GM19043 (cell line): ENCODE measurements around the gene IKZF2.

Experiments used
- ATAC-seq: cut with Tn5 transposase; IDR thresholded peaks from one replicate; pipeline ENCODE4 v1.9.1; 2021; ENCODE audit warnings: low read depth; ENCODE audit not compliant: unreplicated experiment

Gene IKZF2

DNA sequence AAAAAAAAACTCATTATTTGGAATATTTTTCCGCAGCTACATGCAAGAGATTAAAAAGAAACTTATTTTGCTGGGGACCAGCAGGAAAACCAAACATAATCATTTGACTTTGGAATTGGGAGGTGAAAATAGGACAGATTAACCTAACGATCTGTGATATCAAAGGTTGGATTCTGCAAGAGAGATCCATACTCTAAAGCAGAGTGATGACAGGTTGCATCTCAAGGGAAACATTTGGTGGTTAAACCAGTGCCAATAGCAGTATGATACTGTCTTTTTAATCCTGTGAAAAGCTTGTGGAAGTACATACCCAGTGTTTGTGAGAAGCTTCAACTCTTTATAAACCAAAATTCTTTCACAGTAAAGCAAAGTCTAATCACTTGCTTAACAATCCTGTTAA is 5.3 kb upstream of the IKZF2 start:
- ATAC-seq = no peak

DNA sequence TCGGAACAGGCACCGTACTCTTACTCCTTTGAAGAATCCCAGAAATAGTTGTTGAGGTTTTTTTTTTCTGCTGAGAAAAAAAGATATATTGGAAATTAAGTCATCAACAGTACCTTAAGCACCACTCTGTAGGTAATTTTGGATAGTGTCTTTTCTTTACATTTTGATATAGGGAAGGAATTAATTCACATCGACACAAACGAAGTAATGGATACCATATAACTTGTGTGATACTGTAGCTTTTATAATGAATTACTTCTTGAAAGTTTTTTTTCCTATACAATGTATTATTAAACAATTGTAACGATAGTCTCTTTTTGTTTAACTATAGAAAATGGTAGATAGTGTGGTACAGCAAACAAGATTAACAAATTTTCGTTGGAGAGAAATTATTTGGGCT is 1.5 kb upstream of the IKZF2 start:
- ATAC-seq = no peak

DNA sequence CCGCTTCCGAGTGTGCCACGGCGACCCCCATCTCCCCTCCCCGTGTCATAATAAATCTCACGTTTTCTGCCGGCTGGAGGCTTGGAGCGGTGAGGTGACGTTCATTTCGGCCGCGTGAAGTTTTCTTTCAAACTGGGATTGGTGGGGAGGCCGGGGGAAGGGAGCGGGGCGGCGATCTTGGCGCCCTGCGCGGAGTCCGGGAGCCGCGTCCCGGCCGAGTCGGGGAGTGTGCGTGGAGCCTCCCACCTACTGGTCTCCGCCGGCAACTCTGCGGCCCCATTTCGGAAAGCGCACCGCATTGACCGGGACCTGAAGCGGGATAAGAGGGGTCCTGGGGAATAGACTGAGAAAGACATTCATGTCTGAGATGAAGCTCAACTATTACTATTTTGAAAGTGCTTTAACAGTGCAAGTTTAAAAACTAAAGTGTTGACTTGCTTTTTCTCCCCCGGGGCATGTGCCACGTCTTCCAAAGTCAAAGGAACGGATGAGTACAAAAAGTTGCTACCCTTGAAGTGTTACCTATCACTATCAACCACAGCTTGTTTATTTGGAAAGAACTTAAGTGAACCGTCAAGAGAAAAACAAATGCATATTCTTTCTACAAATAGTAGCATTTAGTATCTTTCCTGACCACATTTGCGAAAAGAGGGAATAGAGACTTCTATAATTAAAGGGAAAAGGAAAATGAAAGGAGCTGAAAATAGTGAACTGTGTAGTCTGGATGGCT is 818 bp upstream of the IKZF2 start:
- peak; percentile 11 for ATAC-seq

DNA sequence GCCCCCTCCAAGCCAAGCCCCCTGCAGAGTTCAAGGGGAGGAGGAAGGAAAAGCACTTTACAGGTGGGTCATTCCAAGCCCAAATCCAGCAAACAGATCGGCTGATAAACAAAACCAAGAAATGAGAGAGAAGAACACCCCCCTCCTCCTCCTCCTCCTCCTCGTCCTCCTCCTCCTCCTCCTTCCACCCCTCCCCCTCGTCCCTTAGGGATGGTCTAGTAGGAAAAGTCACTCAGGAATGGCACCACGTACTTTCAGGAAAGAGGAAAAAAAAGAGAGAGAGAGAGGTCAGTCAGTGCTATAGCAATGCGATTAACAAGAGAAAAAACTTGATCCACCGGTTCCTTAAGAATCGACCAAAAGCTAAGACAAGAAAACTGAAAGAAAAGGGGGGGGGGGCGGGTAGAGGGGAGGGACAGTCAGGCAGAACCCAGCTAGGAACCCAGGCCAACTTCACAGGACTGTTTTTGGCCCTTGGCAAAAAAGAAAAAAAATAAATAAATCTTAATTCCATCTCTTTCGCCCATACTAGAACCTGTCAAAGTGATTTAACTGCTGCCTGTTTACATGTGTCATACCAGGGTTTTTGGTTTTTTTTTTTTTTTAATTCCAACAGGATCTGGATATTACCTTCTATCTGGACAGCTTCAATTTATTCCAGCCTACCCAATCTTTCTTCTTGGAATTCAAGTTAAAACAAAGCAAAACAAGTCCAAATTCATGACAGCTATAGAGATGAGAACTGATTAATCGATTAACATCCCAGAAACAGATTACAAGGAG is 906 bp downstream of the IKZF2 start:
- no peak for ATAC-seq

DNA sequence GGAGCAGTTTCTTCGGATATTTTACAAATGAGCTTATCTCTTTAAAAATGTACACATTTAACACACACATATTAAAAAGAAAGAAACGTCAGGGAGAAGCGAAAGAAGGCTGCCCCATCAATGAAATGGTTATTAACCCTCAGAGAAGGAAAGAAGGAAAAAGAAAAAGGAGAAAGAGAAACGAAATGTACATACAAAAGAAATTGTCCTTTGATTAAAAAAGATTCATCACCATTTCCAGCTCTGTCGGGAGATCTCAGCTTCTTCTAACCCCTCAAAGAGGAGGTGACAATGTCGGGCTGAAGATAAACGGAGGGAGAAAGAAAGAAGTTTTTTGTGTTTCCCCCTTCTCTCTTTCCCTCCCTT is 1.5 kb downstream of the IKZF2 start:
- ATAC-seq = no peak

DNA sequence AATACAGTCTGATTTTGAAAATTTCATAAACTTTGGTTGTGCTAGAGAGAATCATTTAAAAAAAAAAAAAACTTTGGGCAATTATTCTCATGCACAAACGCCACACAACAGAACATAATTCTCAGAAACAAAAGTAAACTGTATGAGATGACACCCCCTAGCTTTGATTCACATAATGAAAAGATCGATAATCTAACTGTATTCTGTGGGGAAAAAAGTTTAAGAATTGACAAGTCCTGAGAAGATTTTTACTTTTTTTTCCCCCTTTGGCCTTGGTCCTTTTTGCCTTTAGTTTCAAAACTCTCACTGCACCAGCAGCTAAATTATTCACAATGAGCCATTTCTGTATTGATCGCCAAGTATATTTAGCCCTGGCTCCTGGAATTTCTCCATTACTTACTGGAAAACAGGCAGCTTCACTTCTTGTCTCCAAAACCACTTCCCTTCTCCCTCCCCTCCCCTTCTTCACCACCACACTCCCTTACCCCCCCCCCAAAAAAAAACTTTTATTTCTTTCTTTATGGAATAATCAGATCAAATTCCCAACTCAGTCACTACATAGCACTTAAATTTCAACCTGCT is 2.0 kb downstream of the IKZF2 start:
- ATAC-seq = no peak

DNA sequence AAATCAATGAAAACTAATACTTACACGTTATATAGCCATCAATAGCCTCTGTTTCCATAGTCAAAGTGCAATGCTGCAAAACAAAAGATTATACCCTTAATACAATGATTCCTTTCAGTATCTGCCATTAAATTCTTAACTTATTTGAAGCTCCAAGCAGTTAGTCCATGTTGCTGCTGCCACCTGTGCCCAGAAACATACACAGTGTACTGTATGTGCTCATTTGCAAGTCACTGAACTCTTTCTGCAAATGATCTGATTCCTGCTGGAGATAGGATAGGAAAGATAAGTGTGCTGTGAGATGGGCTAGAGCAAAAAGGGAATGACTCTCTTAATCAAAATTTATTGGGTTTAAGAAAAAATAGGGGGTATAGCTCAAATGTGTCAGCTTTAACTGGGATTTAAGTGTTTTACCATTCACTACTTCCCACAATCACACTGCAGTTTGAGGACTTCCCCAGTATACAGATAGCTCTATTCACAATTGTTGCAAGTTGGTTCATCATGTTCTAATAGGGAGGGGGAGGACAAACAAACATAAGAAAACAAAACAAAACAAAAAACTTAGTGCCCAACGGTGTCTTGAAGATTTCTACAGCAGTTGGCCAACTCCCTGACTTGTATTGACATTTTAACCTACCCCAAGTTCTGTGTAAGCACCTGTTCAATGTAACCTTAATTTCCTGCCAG is 2.7 kb downstream of the IKZF2 start:
- no peak for ATAC-seq

DNA sequence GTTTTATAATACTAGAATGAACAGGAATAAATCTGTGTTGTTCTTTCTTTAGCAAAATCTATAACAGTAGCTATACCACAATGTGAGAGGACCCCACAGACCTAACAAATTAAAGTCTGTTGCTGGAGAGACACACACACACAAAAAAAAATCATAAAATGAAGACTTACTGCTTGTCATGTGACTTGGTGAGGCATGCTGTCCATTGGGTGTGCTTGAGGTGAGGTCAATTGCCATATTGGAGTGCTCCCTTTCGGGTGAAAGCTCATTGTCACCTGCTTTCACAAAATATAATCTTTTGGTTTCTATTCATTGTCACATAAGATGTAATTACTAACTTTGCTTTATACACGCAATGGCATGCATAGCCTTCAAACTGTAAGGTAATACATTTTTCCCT is 3.9 kb downstream of the IKZF2 start:
- ATAC-seq = no peak

DNA sequence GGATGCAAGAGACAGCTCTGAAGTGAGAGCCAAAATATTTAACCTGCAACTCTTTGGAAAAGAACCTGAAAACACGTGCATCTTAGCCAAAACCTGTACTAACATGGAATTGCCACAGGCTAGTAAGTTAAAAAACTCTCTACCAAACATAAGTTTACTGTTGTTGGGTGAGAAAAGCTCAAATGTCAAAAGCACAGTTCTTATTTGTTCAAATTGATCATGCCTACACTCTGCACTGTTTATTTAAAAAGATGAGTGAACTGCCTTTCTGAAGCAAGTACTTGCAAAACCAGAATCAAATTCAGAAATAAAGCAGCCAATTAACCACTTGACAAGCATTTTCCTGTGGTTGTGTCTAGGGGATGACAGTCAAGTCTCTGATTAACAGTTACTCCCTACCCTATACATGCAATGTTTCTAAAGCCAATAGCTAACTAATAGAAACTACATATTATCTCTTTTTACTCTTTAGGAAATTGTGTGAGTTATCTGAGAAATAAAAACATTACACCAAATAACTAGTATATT is 5.6 kb downstream of the IKZF2 start:
- no peak for ATAC-seq

DNA sequence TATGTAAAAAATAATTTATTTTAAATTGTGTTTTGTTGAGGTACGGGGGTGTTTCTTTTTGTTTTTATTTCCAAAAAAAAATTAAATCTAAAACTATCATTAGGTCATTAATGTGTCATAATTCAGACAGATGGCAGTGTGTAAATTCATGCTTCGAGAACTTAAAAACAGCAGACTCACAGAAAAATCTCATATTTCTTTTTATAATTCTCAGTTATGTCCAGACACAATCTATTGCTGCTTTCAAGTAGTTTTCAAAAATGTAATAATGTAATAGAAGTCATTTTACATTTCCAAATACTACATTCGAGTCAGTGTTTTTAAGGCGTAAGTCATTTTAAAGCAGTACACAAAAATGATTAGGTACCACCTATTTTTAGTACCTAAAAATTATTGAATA is 14.3 kb downstream of the IKZF2 start:
- no peak for ATAC-seq

DNA sequence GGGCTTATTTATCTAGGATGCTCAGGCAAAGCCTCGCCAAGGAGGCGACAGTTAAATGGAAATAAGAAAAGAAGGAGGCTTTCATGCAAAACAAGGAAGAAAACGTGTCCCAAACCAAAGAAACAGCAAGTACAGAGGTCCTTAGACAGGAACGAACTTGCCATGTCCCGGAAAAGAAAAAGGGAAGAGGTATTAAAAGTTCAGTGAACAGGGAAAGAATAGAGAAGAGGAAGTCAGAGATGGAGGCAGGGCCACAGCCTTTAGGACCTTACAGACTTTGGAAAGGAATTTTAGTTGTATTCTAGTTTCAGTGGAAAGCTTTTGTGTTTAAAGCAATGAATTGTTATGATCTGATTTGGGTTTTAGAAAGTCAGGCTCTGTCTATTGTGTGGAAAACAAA is 22.1 kb downstream of the IKZF2 start:
- ATAC-seq = no peak

DNA sequence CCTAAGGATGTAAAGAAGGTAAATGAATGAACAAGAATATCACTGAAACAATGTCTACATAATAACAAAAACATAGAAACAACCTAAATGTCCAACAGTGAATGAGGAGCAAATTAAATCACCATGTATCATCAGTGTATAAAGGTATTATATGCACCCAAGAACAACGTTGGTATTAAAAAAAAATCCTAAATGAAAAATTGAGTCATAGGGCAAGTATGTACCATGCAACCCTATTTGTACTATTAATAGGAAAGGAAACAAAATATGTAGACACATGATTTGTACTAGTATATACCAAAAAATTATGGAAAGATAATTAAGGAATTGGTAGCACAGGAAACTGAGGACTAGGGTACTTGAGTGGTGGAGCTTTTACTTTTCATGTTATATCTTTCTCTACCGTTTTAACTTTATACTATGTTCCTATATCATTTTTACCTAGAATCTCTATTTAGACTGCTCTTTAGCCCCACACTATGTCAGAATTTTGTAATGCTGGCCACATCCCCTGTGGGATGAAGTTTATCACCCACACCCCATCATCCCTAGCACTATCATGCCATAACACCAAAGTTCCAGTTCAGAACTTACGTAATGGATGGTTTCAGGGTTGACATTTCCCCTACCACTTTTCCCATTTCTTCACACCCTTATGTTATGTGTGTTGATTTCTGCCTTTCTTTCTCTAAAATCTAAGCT is 25.6 kb downstream of the IKZF2 start:
- ATAC-seq = no peak

DNA sequence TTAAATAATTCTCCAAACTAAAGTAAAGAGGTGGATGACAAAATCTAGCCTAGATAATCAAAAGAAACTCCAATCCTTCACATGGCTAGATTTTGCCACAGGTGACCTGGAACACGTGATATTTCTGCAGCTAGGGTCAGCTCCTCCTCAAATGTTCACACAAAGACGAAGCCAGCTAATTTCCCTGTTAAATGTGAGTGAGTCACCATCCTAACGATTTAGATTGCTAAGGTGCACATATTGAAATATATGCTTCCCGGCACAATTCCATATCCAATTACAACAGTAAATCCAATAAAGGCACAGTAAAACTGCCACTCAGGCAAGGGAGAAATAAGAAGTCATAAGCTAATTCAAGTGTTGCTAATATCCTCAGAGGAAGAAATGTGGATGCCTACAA is 28.7 kb downstream of the IKZF2 start:
- no peak for ATAC-seq

DNA sequence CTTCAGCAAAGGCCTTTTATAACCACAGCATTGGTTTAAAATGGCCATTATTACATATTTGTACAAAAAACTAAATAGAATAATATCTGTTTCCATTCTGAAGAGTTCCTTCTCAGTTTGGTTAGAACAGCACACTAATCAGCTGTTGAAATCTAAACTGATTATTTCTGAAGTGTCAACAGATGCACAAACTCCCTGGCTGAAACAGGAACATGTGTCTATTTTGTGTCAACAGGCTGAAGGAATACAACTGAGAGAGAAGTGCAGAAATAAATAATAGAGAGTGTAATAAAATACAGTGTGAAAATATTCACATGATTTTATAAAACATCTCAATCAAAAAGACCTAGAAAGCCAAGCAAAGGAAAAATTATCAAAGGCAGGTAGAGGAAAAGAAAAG is 29.7 kb downstream of the IKZF2 start:
- no peak for ATAC-seq

DNA sequence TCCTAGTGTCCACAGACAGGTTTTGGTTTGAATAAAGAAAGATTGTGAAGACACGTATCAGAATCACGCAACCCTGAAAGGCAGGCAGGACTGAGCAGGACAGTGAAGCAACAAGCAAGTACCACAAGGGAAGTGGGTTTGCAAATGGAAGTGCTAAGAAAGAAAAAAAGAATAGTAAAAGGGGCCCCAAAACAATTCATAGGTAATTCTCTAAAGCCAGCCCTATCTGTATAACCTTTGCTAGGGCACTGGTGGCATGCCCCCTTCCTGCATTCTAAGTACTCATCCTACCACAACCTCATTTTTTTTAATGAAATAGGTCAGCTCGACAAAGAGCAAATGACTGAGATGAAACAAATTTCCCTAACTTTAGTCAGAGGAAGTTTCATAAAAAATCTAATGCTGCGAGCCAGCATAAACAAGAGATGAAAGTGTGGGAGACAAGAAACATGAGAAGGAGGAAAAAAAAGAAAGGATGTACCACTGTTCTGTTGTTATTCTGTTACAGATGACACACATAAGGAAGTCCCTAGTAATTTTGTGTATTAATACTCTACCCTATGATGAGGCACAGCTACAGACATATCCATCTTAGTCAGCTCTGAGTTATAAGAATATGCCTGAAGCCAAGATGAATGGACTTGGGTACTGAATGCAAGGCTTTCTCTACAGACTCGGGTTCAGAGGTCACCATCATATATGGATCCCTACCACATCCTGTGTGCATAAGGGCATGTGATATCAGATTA is 32.2 kb downstream of the IKZF2 start:
- ATAC-seq = peak; percentile 70

DNA sequence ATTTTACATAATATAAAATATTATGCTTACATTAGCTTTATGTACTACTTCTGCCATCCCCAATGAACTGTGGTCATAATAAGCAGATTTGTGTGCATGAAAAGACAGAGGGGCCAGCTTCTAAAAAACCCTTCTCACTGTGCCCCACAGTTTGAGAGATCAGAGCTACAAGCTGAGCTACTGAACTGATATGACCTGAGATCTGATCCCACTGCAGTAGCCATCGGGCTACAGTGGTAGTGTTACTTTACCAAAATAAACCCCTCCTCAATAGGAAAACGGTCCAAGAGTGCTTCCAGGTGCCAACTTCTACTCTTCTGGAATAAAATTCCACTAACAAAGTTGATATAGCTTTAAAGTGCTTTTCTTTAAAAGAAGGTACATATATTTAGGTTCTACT is 43.1 kb downstream of the IKZF2 start:
- no peak for ATAC-seq

DNA sequence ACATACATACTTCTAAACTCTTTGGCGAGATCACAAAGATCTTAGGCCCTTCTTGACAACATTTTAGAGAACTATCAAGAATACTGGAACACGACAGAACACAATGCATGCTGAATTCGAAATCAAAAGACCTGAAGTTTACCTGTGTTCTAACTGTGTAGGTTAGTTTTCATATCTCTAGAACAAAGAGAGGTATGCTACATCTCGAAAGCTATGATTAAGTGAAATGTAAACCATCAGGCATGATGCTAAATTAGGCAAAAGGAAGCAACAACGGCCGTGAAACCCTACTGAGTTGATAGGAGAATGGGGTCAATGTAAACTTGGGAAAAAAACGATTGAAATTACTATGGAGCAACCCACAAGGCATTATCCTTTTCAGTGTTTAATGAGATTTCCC is 43.7 kb downstream of the IKZF2 start:
- no peak for ATAC-seq

DNA sequence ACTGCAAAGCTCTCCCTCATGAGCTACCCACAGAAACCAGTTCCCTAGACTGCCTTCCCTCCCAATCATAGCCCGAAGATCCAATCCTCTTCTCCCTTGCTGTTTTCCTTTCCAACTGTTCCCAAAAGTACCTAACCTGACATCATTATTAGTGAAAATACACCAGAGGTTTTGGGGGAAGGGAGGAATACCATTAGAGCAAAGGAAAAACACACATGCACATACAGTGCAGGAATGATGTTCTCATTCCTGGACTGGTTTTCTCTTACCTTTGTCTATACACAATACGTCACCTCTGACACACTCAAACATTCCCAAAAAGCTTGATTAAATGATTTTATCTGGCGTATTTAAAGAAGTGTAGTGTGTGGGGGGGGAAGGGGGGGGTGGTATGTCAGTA is 46.2 kb downstream of the IKZF2 start:
- ATAC-seq = no peak

DNA sequence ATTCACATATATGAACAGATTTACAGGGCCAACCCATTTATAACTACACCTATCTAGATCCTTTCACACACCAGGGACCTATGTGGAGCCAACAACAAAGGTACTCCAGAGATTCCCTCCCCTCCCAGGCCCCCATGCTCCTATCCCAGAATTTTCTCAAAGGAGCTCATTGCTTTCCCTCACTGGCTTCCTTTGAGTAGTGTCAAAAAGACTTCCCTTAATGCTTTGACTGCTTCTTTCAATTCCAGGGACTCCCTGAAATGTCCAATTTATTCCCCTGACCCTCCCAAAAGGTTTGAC is 46.6 kb downstream of the IKZF2 start:
- ATAC-seq = no peak
